Globus pallidus (tissue), 1 donor: ENCODE measurements around the gene AKAP6.
"Not testable (repeated sequence)": the region's sequence is repeated elsewhere in the genome, so short reads cannot be mapped to it uniquely, and the experiment has no call there.

Experiments
- DNase-seq: peaks from one replicate; pipeline ENCODE4 v3.0.0-alpha.2; 2015; ENCODE audit warnings: low spot score

The AKAP6 gene

GRCh38 chr14:32578181-32578580, 249.1 kb downstream of the AKAP6 start:
- DNase-seq, result no peak

GRCh38 chr14:32583427-32583826, 254.3 kb downstream of the AKAP6 start:
- DNase-seq, result not testable (repeated sequence)

- no peak for DNase-seq
Observed at GRCh38 chr14:32584079-32584478, 255.0 kb downstream of the AKAP6 start.

GRCh38 chr14:32587461-32587860, 258.4 kb downstream of the AKAP6 start:
- DNase-seq, result no peak

GRCh38 chr14:32588448-32589320, 259.6 kb downstream of the AKAP6 start:
- DNase-seq, result no peak

GRCh38 chr14:32590157-32590556, 261.1 kb downstream of the AKAP6 start:
- no peak for DNase-seq

- no peak for DNase-seq
Observed at GRCh38 chr14:32593290-32593942, 264.3 kb downstream of the AKAP6 start.

GRCh38 chr14:32594766-32595165, 265.7 kb downstream of the AKAP6 start:
- no peak for DNase-seq

- DNase-seq, result no peak
Observed at GRCh38 chr14:32595497-32595896, 266.4 kb downstream of the AKAP6 start.

GRCh38 chr14:32596390-32596789, 267.3 kb downstream of the AKAP6 start:
- DNase-seq, result no peak

GRCh38 chr14:32597771-32598170, 268.7 kb downstream of the AKAP6 start:
- DNase-seq, result no peak

GRCh38 chr14:32601069-32601468, 272.0 kb downstream of the AKAP6 start:
- DNase-seq, result no peak

- no peak for DNase-seq
Observed at GRCh38 chr14:32601906-32602305, 272.8 kb downstream of the AKAP6 start.

GRCh38 chr14:32602699-32603098, 273.6 kb downstream of the AKAP6 start:
- DNase-seq, result no peak

GRCh38 chr14:32603992-32604565, 275.0 kb downstream of the AKAP6 start:
- DNase-seq, result no peak

- DNase-seq, result no peak
Observed at GRCh38 chr14:32606301-32606700, 277.2 kb downstream of the AKAP6 start.

- DNase-seq, result no peak
Observed at GRCh38 chr14:32607399-32607798, 278.3 kb downstream of the AKAP6 start.

GRCh38 chr14:32608857-32609256, 279.8 kb downstream of the AKAP6 start:
- DNase-seq, result no peak

GRCh38 chr14:32609388-32609787, 280.3 kb downstream of the AKAP6 start:
- no peak for DNase-seq

GRCh38 chr14:32611752-32612151, 282.7 kb downstream of the AKAP6 start:
- DNase-seq, result no peak

- no peak for DNase-seq
Observed at GRCh38 chr14:32618991-32619390, 289.9 kb downstream of the AKAP6 start.

GRCh38 chr14:32620303-32620702, 291.2 kb downstream of the AKAP6 start:
- no peak for DNase-seq

GRCh38 chr14:32620724-32621123, 291.6 kb downstream of the AKAP6 start:
- DNase-seq, result no peak
